HepG2 (cell line): ENCODE measurements around the gene HAT1. TPM values are rescaled to one million over a fixed set of nuclear protein-coding genes. Genes with fewer than 3 reads are reported as not detected.

Experiments used
- ADNP ChIP-seq: sonication (generic); formaldehyde crosslinking; IDR thresholded peaks from 2 replicates; pipeline ENCODE4 v1.4.0; 2020; ENCODE audit warnings: missing genetic modification reagents
- CBFB ChIP-seq: sonication (generic); formaldehyde crosslinking; IDR thresholded peaks from 2 replicates; pipeline ENCODE4 v1.4.0; 2020; ENCODE audit warnings: missing genetic modification reagents
- CBX1 ChIP-seq: IDR thresholded peaks from one replicate; pipeline ENCODE4 v1.6.1; 2016; ENCODE audit warnings: antibody characterized with exemption, low read depth
- EP300 ChIP-seq, 3 experiments: sonication (generic) in 1 of 3; formaldehyde crosslinking in 1 of 3; IDR thresholded peaks; 2 replicates each; pipeline versions ENCODE4 v1.5.1 to v1.6.1; 2011 to 2020; ENCODE audit warnings: low read depth in 2 of 3, low read length in 2 of 3, borderline replicate concordance in 1 of 3, improper control_type of control experiment in 1 of 3, mild to moderate bottlenecking in 1 of 3, missing genetic modification reagents in 1 of 3, moderate library complexity in 1 of 3
- ESRRA ChIP-seq: sonication (generic); formaldehyde crosslinking; IDR thresholded peaks from 2 replicates; pipeline ENCODE4 v1.5.1; 2020; ENCODE audit warnings: mild to moderate bottlenecking, low read depth, missing genetic modification reagents
- GLMP ChIP-seq: sonication (generic); formaldehyde crosslinking; IDR thresholded peaks from 2 replicates; pipeline ENCODE4 v1.9.0; 2021; ENCODE audit warnings: missing genetic modification reagents, mild to moderate bottlenecking, borderline replicate concordance
- GZF1 ChIP-seq: sonication (generic); formaldehyde crosslinking; IDR thresholded peaks from 2 replicates; pipeline ENCODE4 v1.5.1; 2020; ENCODE audit warnings: mild to moderate bottlenecking, missing genetic modification reagents
- HNRNPH1 ChIP-seq: fragments of 200-400 bp; formaldehyde crosslinking; optimal IDR thresholded peaks from 2 replicates; pipeline ENCODE3; 2017; ENCODE audit warnings: mild to moderate bottlenecking, low read depth, low read length
- IRX3 ChIP-seq: sonication (generic); formaldehyde crosslinking; IDR thresholded peaks from 2 replicates; pipeline ENCODE4 v1.8.1; 2023; ENCODE audit warnings: mild to moderate bottlenecking, low read depth, missing genetic modification reagents, borderline replicate concordance
- KDM2A ChIP-seq: sonication (generic); formaldehyde crosslinking; IDR thresholded peaks from 2 replicates; pipeline ENCODE4 v1.4.0; 2020; ENCODE audit warnings: low read depth, missing genetic modification reagents, borderline replicate concordance
- KDM5B ChIP-seq: sonication (generic); formaldehyde crosslinking; IDR thresholded peaks from 2 replicates; pipeline ENCODE4 v1.4.0; 2020; ENCODE audit warnings: missing genetic modification reagents, mild to moderate bottlenecking, borderline replicate concordance
- MYPOP ChIP-seq: sonication (generic); formaldehyde crosslinking; IDR thresholded peaks from 2 replicates; pipeline ENCODE4 v1.8.1; 2023; ENCODE audit warnings: mild to moderate bottlenecking, moderate library complexity, missing genetic modification reagents
- NAIF1 ChIP-seq: sonication (generic); formaldehyde crosslinking; IDR thresholded peaks from 2 replicates; pipeline ENCODE4 v1.5.0; 2020; ENCODE audit warnings: mild to moderate bottlenecking, missing genetic modification reagents, borderline replicate concordance
- NR1H2 ChIP-seq: sonication (generic); formaldehyde crosslinking; IDR thresholded peaks from 2 replicates; pipeline ENCODE4 v1.8.1; 2022; ENCODE audit warnings: low read depth, missing genetic modification reagents, borderline replicate concordance
- SMC3 ChIP-seq: IDR thresholded peaks from 2 replicates; pipeline ENCODE4 v1.6.1; 2011; ENCODE audit warnings: low read length, improper control_type of control experiment
- XRCC5 ChIP-seq: fragments of 200-400 bp; formaldehyde crosslinking; optimal IDR thresholded peaks from 2 replicates; pipeline ENCODE3; 2017; ENCODE audit warnings: mild to moderate bottlenecking, low read length
- ZBTB21 ChIP-seq: sonication (generic); formaldehyde crosslinking; IDR thresholded peaks from 2 replicates; pipeline ENCODE4 v1.4.0; 2020; ENCODE audit warnings: missing genetic modification reagents
- ZC3H4 ChIP-seq: sonication (generic); formaldehyde crosslinking; IDR thresholded peaks from 2 replicates; pipeline ENCODE4 v1.4.0; 2020; ENCODE audit warnings: missing genetic modification reagents, borderline replicate concordance
- ZNF280B ChIP-seq: sonication (generic); formaldehyde crosslinking; IDR thresholded peaks from 2 replicates; pipeline ENCODE4 v1.5.0; 2020; ENCODE audit warnings: missing genetic modification reagents, mild to moderate bottlenecking, borderline replicate concordance
- ZNF30 ChIP-seq: sonication (generic); formaldehyde crosslinking; IDR thresholded peaks from 2 replicates; pipeline ENCODE4 v1.5.0; 2020; ENCODE audit warnings: mild to moderate bottlenecking, missing genetic modification reagents
- ZNF451 ChIP-seq: sonication (generic); formaldehyde crosslinking; IDR thresholded peaks from 2 replicates; pipeline ENCODE4 v1.5.0; 2020; ENCODE audit warnings: mild to moderate bottlenecking, missing genetic modification reagents
- ZNF530 ChIP-seq: sonication (generic); formaldehyde crosslinking; IDR thresholded peaks from 2 replicates; pipeline ENCODE4 v1.5.0; 2020; ENCODE audit warnings: low read depth, mild to moderate bottlenecking, missing genetic modification reagents
- ZNF558 ChIP-seq: sonication (generic); formaldehyde crosslinking; IDR thresholded peaks from 2 replicates; pipeline ENCODE4 v1.9.0; 2022; ENCODE audit warnings: mild to moderate bottlenecking, missing genetic modification reagents, borderline replicate concordance
- ZNF605 ChIP-seq: sonication (generic); formaldehyde crosslinking; IDR thresholded peaks from 2 replicates; pipeline ENCODE4 v1.8.0; 2022; ENCODE audit warnings: mild to moderate bottlenecking, missing genetic modification reagents
- ZNF678 ChIP-seq: sonication (generic); formaldehyde crosslinking; IDR thresholded peaks from 2 replicates; pipeline ENCODE4 v1.4.0; 2020; ENCODE audit warnings: mild to moderate bottlenecking, missing genetic modification reagents
- ZNF746 ChIP-seq: sonication (generic); formaldehyde crosslinking; IDR thresholded peaks from 2 replicates; pipeline ENCODE4 v1.8.0; 2022; ENCODE audit warnings: mild to moderate bottlenecking, missing genetic modification reagents
- ZZZ3 ChIP-seq: sonication (generic); formaldehyde crosslinking; IDR thresholded peaks from 2 replicates; pipeline ENCODE4 v1.4.0; 2020; ENCODE audit warnings: missing genetic modification reagents, mild to moderate bottlenecking, borderline replicate concordance
- polyA plus RNA-seq, 8 experiments: library from polyadenylated mRNA; depleted of rRNA in 3 of 8; stranded (reverse) in 7 of 8; unstranded in 1 of 8; fragments of >200 nt; fragmentation: Illumina TruSeq in 4 of 8; extraction: Trizol in 4 of 8; gene quantifications; 2 replicates each; pipeline versions ENCODE4 v1.2.1 to v1.2.3, GENCODE V29; 2011 to 2016; ENCODE audit warnings: low read depth in 4 of 8, missing spikeins in 1 of 8, mixed read lengths in 1 of 8; ENCODE audit not compliant: insufficient read depth in 1 of 8
- total RNA-seq, 5 experiments: library from RNA; depleted of rRNA; stranded (reverse); fragments of >200 nt; fragmentation: Illumina TruSeq; extraction: Trizol; gene quantifications; 2 replicates each; pipeline ENCODE4 v1.2.3, GENCODE V29; 2016; ENCODE audit warnings: low read depth in 1 of 5

HAT1 gene
- total and polyA plus RNA-seq, 2 of the 13 experiments (the other 11 are each of a cell fraction or from before 2014, with no cell fraction given): 45.4 to 119 TPM

- TF ChIP-seq MYPOP (peak; percentile 79), ZNF558 (CRISPR knock-in tag) (peak; percentile 79; the same call in 1 of the 2 replicates), GLMP (CRISPR knock-in tag) (no peak), ZNF451 (peak; percentile 22; the same call in 1 of the 2 replicates), SMC3 (no peak), ZZZ3 (CRISPR knock-in tag) (peak; percentile 86; the same call in 1 of the 2 replicates), ZNF605 (CRISPR knock-in tag) (peak; percentile 96), ZNF30 (no peak), ESRRA (CRISPR knock-in tag) (no peak), NR1H2 (no peak), ADNP (CRISPR knock-in tag) (no peak), HNRNPH1 (no peak), NAIF1 (CRISPR knock-in tag) (peak; percentile 97), KDM5B (CRISPR knock-in tag) (no peak), CBX1 (peak; percentile 15), ZC3H4 (no peak; the same call in 1 of the 2 replicates), ZNF678 (CRISPR knock-in tag) (no peak), IRX3 (CRISPR knock-in tag) (no peak), ZNF280B (CRISPR knock-in tag) (no peak), EP300 (IDR thresholded peaks at IDR 0.05; ENCODE audit: low read depth in 2 of 2, low read length in 2 of 2) (peak; percentile 3 to 7; a peak in 2 of 4 replicates), EP300 (CRISPR knock-in tag; IDR thresholded peaks at IDR 0.05; ENCODE audit: borderline replicate concordance) (no peak), CBFB (CRISPR knock-in tag) (peak; percentile 27; the same call in 1 of the 2 replicates), ZNF530 (CRISPR knock-in tag) (no peak), KDM2A (CRISPR knock-in tag) (peak; percentile 73; the same call in 1 of the 2 replicates), ZBTB21 (CRISPR knock-in tag) (peak; percentile 99), XRCC5 (peak; percentile 73), GZF1 (no peak), ZNF746 (no peak)
Measured at GRCh38 chr2:171922230-171923022, at the start of gene HAT1 (continued).
